HepG2 (cell line): ENCODE results near the gene VGF. TPM values are rescaled to one million over a fixed set of nuclear protein-coding genes. Genes with fewer than 3 reads are reported as not detected.

Experiments used
- ATAC-seq: fragments of 200-7000 bp; cut with Tn5 transposase; 3 replicates; pipeline ENCODE4 v1.9.1; 2020; ENCODE audit warnings: mild to moderate bottlenecking, moderate library complexity
- BruUV-seq: library from RNA; stranded (reverse); fragments of 400-500 nt; replicated peaks from 2 replicates; lab custom pipeline; 2021; lab: Mats Ljungman, UMichigan
- CTCF ChIA-PET: fragments of 300-600 bp; formaldehyde crosslinking; extraction: SDS; loops from one replicate; lab custom pipeline; 2021; ENCODE audit warnings: low total read pairs, inconsistent platforms, low intra/inter-chr PET ratio; lab: Yijun Ruan, JAX
- POLR2A ChIA-PET: fragments of 350-600 bp; sonication (Branson Sonifier 250); formaldehyde crosslinking; loops from one replicate; lab custom pipeline; 2020; ENCODE audit warnings: antibody characterized with exemption, inconsistent platforms; lab: Yijun Ruan, JAX
- DNase-seq: peaks from one replicate; pipeline ENCODE4 v3.0.0-alpha.2; 2015; ENCODE audit warnings: low spot score
- FAIRE-seq: peaks from 3 replicates; lab custom pipeline; 2011; peaks lifted over from hg19 to GRCh38; lab: Jason Lieb, UNC
- H2AFZ ChIP-seq: one replicate; pipeline ENCODE4 v1.6.1; 2011; ENCODE audit warnings: low read length, inconsistent platforms
- H3K27ac ChIP-seq: fragments of 300-600 bp; 3 replicates; pipeline ENCODE4 v1.8.0; 2011; ENCODE audit warnings: mixed run types, mild to moderate bottlenecking, mixed read lengths, low read length, inconsistent platforms; ENCODE audit not compliant: insufficient read depth; ENCODE audit errors: extremely low read length
- H3K27me3 ChIP-seq, 2 experiments: fragments of 200-600 bp in 1 of 2; 2 replicates in 1 of 2; 3 replicates in 1 of 2; pipeline versions ENCODE4 v1.6.0 to v1.8.0; 2011; ENCODE audit warnings: low read length in 2 of 2, mild to moderate bottlenecking in 2 of 2, moderate library complexity in 2 of 2, inconsistent platforms in 1 of 2; ENCODE audit not compliant: insufficient read depth in 2 of 2, control insufficient read depth in 1 of 2
- H3K36me3 ChIP-seq, 2 experiments: fragments of 200-600 bp in 1 of 2; replicated peaks in 1 of 2; 2 replicates in 1 of 2; 3 replicates in 1 of 2; pipeline versions ENCODE4 v1.5.1 to v1.8.0; 2011; ENCODE audit warnings: low read length in 2 of 2, inconsistent platforms in 1 of 2; ENCODE audit not compliant: insufficient read depth in 2 of 2, control insufficient read depth in 1 of 2
- H3K4me1 ChIP-seq: 2 replicates; pipeline ENCODE4 v1.5.1; 2012; ENCODE audit warnings: low read length, inconsistent platforms; ENCODE audit not compliant: insufficient read depth
- H3K4me2 ChIP-seq: 2 replicates; pipeline ENCODE4 v1.6.0; 2011; ENCODE audit warnings: low read depth, low read length, inconsistent platforms
- H3K4me3 ChIP-seq, 3 experiments: fragments of 200-600 bp in 1 of 3; sonication (generic), shearing (Covaris generic) in 1 of 3; replicated peaks in 1 of 3; 2 replicates each; pipeline ENCODE4 v1.5.1; 2011 to 2016; ENCODE audit warnings: low read length in 3 of 3, inconsistent platforms in 2 of 3, low read depth in 2 of 3, mild to moderate bottlenecking in 2 of 3, control low read depth in 1 of 3, mixed read lengths in 1 of 3; ENCODE audit not compliant: insufficient read depth in 1 of 3
- H3K79me2 ChIP-seq: one replicate; pipeline ENCODE4 v1.6.1; 2011; ENCODE audit warnings: low read length, inconsistent platforms; ENCODE audit not compliant: insufficient read depth
- H3K9ac ChIP-seq: 2 replicates; pipeline ENCODE4 v1.6.0; 2011; ENCODE audit warnings: mild to moderate bottlenecking, low read depth, low read length, inconsistent platforms; ENCODE audit not compliant: insufficient read depth
- H3K9me3 ChIP-seq: 2 replicates; pipeline ENCODE4 v1.5.1; 2012; ENCODE audit warnings: mild to moderate bottlenecking, low read length
- H4K20me1 ChIP-seq: 2 replicates; pipeline ENCODE4 v1.6.0; 2011; ENCODE audit warnings: inconsistent platforms, mild to moderate bottlenecking, low read length, moderate library complexity; ENCODE audit not compliant: insufficient read depth
- CCAR2 ChIP-seq: fragments of 200-400 bp; formaldehyde crosslinking; optimal IDR thresholded peaks from 2 replicates; pipeline ENCODE3; 2018; ENCODE audit warnings: low read depth, mild to moderate bottlenecking, low read length, moderate library complexity
- E2F2 ChIP-seq: sonication (generic); formaldehyde crosslinking; IDR thresholded peaks from 2 replicates; pipeline ENCODE4 v1.4.0; 2020; ENCODE audit warnings: missing genetic modification reagents, borderline replicate concordance
- FOXA1 ChIP-seq, 2 experiments: fragments of 450-650 bp in 1 of 2; sonication (generic) in 1 of 2; formaldehyde crosslinking in 1 of 2; IDR thresholded peaks; 2 replicates each; pipeline versions ENCODE4 v1.4.0 to v1.6.1; 2016 to 2020; ENCODE audit warnings: missing genetic modification reagents in 1 of 2
- IKZF4 ChIP-seq: sonication (generic); formaldehyde crosslinking; IDR thresholded peaks from 2 replicates; pipeline ENCODE4 v1.5.1; 2020; ENCODE audit warnings: borderline replicate concordance, mild to moderate bottlenecking, low read depth, missing genetic modification reagents; ENCODE audit errors: not compliant biosample characterization
- IRF9 ChIP-seq: sonication (generic); formaldehyde crosslinking; IDR thresholded peaks from 2 replicates; pipeline ENCODE4 v1.8.0; 2022; ENCODE audit warnings: missing genetic modification reagents, mild to moderate bottlenecking, borderline replicate concordance
- KMT2A ChIP-seq: sonication (generic); formaldehyde crosslinking; IDR thresholded peaks from 2 replicates; pipeline ENCODE4 v1.4.0; 2020; ENCODE audit warnings: missing genetic modification reagents
- MLLT10 ChIP-seq: sonication (generic); formaldehyde crosslinking; IDR thresholded peaks from 2 replicates; pipeline ENCODE4 v1.4.0; 2020; ENCODE audit warnings: missing genetic modification reagents
- NFATC3 ChIP-seq: sonication (generic); formaldehyde crosslinking; IDR thresholded peaks from 2 replicates; pipeline ENCODE4 v1.5.1; 2020; ENCODE audit warnings: mild to moderate bottlenecking, missing genetic modification reagents
- PHF21A ChIP-seq: sonication (generic); formaldehyde crosslinking; IDR thresholded peaks from 2 replicates; pipeline ENCODE4 v1.5.0; 2020; ENCODE audit warnings: mild to moderate bottlenecking, missing genetic modification reagents
- RFX5 ChIP-seq: IDR thresholded peaks from 2 replicates; pipeline ENCODE4 v1.6.1; 2011; ENCODE audit warnings: low read depth, low read length, improper control_type of control experiment
- TRAFD1 ChIP-seq: sonication (generic); formaldehyde crosslinking; IDR thresholded peaks from 2 replicates; pipeline ENCODE4 v1.5.1; 2020; ENCODE audit warnings: missing genetic modification reagents, mild to moderate bottlenecking, borderline replicate concordance
- ZBTB21 ChIP-seq: sonication (generic); formaldehyde crosslinking; IDR thresholded peaks from 2 replicates; pipeline ENCODE4 v1.4.0; 2020; ENCODE audit warnings: missing genetic modification reagents
- ZNF224 ChIP-seq: sonication (generic); formaldehyde crosslinking; IDR thresholded peaks from 2 replicates; pipeline ENCODE4 v1.5.0; 2020; ENCODE audit warnings: mild to moderate bottlenecking, missing genetic modification reagents
- ZNF598 ChIP-seq: sonication (generic); formaldehyde crosslinking; IDR thresholded peaks from 2 replicates; pipeline ENCODE4 v1.5.1; 2020; ENCODE audit warnings: mild to moderate bottlenecking, missing genetic modification reagents, borderline replicate concordance
- ZNF619 ChIP-seq: sonication (generic); formaldehyde crosslinking; IDR thresholded peaks from 2 replicates; pipeline ENCODE4 v1.4.0; 2020; ENCODE audit warnings: mild to moderate bottlenecking, missing genetic modification reagents
- WGBS: methylation state at CpG from one replicate; pipeline ENCODE4 v1.1.6; 2017; ENCODE audit warnings: low lambda C conversion rate; 5-methylcytosine and 5-hydroxymethylcytosine counted together
- in situ Hi-C: cut with HindIII; loops from 2 replicates; pipeline ENCODE4 v1.10.0; 2017; ENCODE audit warnings: low pct_unique_long_range_greater_than_20kb; ENCODE audit not compliant: extremely low pct_ligation_motif_present
- intact Hi-C: fragments of 100-400 bp; cut with micrococcal nuclease; formaldehyde crosslinking; loops from one replicate; pipeline ENCODE4 v1.10.0; 2022; ENCODE audit not compliant: unreplicated experiment
- polyA plus RNA-seq, 8 experiments: library from polyadenylated mRNA; depleted of rRNA in 3 of 8; stranded (reverse) in 7 of 8; unstranded in 1 of 8; fragments of >200 nt; fragmentation: Illumina TruSeq in 4 of 8; extraction: Trizol in 4 of 8; gene quantifications; 2 replicates each; pipeline versions ENCODE4 v1.2.1 to v1.2.3, GENCODE V29; 2011 to 2016; ENCODE audit warnings: low read depth in 4 of 8, missing spikeins in 1 of 8, mixed read lengths in 1 of 8; ENCODE audit not compliant: insufficient read depth in 1 of 8
- total RNA-seq, 5 experiments: library from RNA; depleted of rRNA; stranded (reverse); fragments of >200 nt; fragmentation: Illumina TruSeq; extraction: Trizol; gene quantifications; 2 replicates each; pipeline ENCODE4 v1.2.3, GENCODE V29; 2016; ENCODE audit warnings: low read depth in 1 of 5

VGF gene
- total and polyA plus RNA-seq, 2 of the 13 experiments (the other 11 are each of a cell fraction or from before 2014, with no cell fraction given), result 0.12 to 0.46 TPM

DNA sequence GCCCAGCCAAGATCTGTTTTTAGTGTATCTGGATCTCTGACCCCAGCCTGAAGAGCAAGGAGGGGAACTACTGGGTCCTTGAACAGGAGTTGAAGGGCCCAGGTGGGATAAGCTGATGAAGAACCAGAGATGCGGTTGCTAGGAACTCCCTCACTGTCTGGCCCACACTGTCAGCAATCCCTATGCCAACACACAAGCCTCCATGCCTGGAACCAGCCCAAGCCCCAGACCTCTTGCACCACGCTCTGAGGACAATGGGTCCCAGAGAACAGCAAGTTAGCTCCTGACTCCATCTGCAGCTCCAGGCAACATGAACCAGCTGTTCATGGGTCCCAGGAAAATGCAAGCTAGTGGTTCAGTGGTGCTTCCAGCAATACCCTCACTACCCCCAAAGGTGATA lies 12.3 kb upstream of the VGF start:
- POLR2A ChIA-PET, result no interaction called here
- Histone ChIP-seq H3K79me2 (no peaks in the 10 kb centered on the region), H3K9ac (no peak overlapping the region), H3K4me1 (peaks cover 54% of the 10 kb centered on the region), H2AFZ (no peak overlapping the region), H3K4me2 (no peak overlapping the region), H3K9me3 (no peaks in the 10 kb centered on the region), H3K36me3 (no peaks in the 10 kb centered on the region), H3K27ac (no peak overlapping the region), H3K27me3 (peaks cover 16 to 66% of the 10 kb centered on the region in 2 experiments), H4K20me1 (no peaks in the 10 kb centered on the region), H3K4me3 (no peak overlapping the region)
- DNase-seq (no peak), ATAC-seq (no peak), FAIRE-seq (no peak)
- no peak for TF ChIP-seq ZBTB21 (CRISPR knock-in tag)
- TF ChIP-seq NFATC3, result no peak
- TF ChIP-seq RFX5, result peak; percentile 46; the same call in 1 of the 2 replicates
- WGBS, result 47% methylated on average over 2 of the region's 2 CpGs
- in situ Hi-C loops, result no loop called here
- CTCF ChIA-PET, result no interaction called here
- intact Hi-C loops, result no loop called here
- no TSS peak for BruUV-seq

DNA sequence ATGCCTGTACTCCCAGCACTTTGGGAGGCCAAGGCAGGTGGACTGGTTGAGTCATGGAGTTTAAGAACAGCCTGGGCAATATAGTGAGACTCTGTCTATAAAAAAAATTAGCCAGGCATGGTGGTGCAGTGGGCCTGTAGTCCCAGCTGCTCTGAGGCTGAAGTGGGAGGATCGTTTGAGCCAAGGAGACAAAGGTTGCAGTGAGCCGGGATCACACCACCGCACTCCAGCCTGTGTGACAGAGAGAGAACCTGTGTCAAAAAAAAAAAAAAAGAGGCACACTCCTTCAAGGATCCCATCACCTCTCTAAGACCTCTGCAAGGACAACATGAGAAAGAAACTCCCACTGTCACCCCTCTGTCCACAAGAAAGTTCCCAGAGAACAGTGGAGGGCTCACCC lies 10.3 kb upstream of the VGF start:
- no peak overlapping the region for H2AFZ ChIP-seq
- DNase-seq, result no peak
- no peaks in the 10 kb centered on the region for H3K79me2 ChIP-seq
- H3K4me2 ChIP-seq, result no peak overlapping the region
- no peaks in the 10 kb centered on the region for H3K36me3 ChIP-seq
- POLR2A ChIA-PET, result no interaction called here
- in situ Hi-C loops, result no loop called here
- FAIRE-seq, result no peak
- no peak overlapping the region for H3K27ac ChIP-seq
- no peaks in the 10 kb centered on the region for H3K9me3 ChIP-seq
- no TSS peak for BruUV-seq
- WGBS, result 0% methylated on average over 3 of the region's 3 CpGs
- CTCF ChIA-PET, result no interaction called here
- no peak overlapping the region for H3K9ac ChIP-seq
- no peak for ATAC-seq
- H3K4me3 ChIP-seq, result no peak overlapping the region
- no peaks in the 10 kb centered on the region for H4K20me1 ChIP-seq
- H3K27me3 ChIP-seq, result peaks cover 20 to 80% of the 10 kb centered on the region in 2 experiments
- intact Hi-C loops, result no loop called here
- peaks cover 51% of the 10 kb centered on the region for H3K4me1 ChIP-seq
- TF ChIP-seq FOXA1 (IDR thresholded peaks at IDR 0.05), result no peak
- TF ChIP-seq FOXA1 (CRISPR knock-in tag; IDR thresholded peaks at IDR 0.05), result no peak
- TF ChIP-seq KMT2A (CRISPR knock-in tag), result no peak
- no peak for TF ChIP-seq ZNF619 (CRISPR knock-in tag)
- TF ChIP-seq E2F2 (CRISPR knock-in tag), result no peak
- TF ChIP-seq ZNF224 (CRISPR knock-in tag), result no peak
- TF ChIP-seq TRAFD1 (CRISPR knock-in tag), result no peak
- no peak for TF ChIP-seq CCAR2
- TF ChIP-seq IKZF4 (CRISPR knock-in tag), result no peak
- no peak for TF ChIP-seq MLLT10
- TF ChIP-seq PHF21A, result no peak
- no peak for TF ChIP-seq IRF9 (CRISPR knock-in tag)
- TF ChIP-seq ZNF598, result no peak
